GM18858 (cell line): Measurements from ENCODE around the gene SAMD3.
"Not testable (repeated sequence)": the region's sequence is repeated elsewhere in the genome, so short reads cannot be mapped to it uniquely, and the experiment has no call there.

Experiments used
- ATAC-seq: cut with Tn5 transposase; IDR thresholded peaks from one replicate; pipeline ENCODE4 v1.9.1; 2021; ENCODE audit not compliant: unreplicated experiment

The SAMD3 gene

DNA sequence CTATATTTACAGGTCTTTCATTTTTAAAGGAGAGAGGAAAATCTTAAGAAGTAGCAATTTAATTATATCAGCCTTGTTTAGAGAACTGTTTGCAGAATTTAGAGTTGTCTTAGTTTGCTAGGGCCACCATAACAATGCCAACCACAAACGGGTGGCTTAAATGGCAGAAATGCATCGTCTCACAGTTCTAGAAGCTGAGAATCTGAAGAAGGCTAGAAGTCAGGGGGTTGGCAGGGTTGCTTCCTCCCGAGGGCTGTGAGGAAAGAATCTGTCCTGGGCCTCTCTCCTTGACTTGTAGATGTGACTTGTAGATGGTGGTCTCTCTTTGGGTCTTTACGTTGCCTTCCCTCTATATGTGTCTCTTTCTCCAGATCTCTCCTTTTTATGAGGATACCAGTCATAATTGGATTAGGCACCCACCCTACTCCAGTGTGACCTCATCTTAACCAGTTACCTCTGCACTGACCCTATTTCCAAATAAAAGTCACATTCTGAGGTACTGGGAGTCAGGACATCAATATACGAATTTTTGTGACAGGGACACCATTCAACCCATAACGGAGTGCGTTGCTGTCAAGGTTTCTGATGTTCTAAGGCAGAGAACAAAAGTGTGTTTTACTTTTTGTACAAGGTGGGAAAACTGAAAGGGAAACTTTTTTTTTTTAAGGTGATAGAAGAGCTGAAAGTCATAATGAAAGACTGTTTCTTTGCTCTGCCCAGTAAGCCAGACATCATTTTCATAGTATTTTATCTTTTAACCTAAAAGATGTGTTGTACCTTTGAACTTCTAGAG is 84.4 kb downstream of the SAMD3 start:
- no peak for ATAC-seq

DNA sequence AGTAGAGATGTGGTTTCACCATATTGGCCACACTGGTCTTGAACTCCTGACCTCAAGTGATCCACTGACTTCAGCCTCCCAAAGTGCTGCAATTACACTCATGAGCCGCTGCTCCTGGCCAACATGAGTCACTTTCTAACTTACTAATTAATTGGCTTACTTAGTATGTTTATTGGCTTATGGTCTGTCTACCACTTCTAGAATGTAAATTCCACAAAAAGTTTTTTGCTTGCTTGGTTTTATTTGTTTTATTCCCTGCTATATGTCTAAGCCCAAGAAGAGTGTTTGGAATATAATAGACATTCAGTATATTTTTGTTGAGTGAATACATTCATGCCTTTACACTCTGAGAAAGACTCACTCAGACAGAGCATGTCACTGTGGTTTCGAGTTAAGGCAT is 86.0 kb downstream of the SAMD3 start:
- no peak for ATAC-seq

DNA sequence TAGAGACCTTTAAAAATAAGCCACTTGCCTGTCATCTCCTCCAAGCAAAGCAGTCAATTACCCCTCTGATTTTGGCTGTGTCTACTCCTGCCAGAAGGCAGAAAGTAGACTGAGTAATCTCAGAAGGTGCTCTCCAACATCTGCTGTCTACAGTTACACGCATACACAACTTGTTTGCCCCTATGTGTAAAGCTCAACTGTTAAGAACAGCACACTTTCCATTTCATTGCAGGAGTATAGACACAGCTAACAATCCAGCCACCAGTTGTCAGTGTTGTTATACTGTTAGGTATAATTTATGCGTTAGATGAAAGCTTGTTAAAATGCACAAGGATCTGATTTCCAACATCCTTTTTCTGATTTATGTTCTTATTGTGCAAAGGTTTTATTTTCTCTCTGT is 88.2 kb downstream of the SAMD3 start:
- no peak for ATAC-seq

DNA sequence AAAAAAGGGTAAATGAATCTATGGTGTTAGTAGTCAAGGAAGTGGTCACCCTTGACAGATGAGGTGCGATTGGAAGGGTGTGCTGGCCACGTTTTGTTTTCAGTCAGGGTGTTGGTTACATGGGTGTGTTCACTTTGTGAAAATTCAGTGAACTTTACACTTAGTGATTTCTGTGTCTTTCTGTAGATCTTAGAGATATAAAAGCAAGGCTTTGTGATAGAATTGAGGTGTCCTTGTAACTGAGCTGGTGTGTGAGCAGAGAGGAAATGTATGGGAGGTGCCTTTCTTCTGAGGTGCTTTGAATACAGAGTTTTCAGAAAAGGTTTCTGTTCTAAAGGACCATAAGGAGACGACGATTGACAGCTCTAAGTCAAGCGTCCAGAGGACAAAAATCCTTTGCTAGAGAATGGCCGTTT is 90.5 kb downstream of the SAMD3 start:
- ATAC-seq, result peak; percentile 70

DNA sequence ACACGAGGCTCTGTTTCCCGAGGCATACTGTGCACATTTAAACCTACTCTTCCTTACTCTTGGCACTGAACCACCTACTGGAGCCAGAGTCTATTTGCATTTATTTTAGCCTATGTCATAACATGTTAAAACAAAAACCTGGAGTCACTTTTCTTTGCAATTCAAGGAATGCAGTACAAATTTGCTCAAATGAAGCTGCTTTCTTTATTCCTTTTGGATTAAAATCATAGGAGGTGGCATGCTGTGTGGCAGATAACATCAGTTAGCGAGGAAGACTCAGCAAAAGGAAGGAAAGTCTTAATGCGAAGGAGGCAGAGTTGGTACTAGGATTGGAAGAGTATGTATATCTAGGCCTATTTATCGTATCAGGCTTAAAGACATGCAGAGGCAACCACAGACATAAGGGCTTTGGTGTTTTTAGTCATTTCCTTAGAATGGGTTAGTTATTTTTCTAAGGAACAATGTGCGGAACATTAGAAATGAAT is 92.9 kb downstream of the SAMD3 start:
- ATAC-seq, result no peak

DNA sequence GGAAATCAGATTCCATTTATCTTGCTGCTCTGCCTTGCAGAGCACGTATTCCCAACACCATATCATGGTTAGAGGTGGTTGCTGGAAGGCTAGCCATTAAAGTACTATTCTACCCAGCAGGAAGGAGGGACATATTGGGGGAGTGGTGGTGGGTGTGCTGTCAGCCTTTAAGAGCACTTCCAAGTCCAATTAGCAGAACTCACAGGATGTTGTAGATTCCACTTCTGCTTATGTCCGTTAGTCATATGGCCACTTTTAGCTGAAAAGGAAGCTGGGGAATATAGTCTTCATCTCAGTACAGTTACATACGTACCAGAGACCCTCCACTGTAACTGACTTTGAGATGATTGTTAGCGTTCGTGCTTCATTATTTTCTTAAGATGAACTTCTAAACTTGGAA is 94.4 kb downstream of the SAMD3 start:
- ATAC-seq, result no peak

DNA sequence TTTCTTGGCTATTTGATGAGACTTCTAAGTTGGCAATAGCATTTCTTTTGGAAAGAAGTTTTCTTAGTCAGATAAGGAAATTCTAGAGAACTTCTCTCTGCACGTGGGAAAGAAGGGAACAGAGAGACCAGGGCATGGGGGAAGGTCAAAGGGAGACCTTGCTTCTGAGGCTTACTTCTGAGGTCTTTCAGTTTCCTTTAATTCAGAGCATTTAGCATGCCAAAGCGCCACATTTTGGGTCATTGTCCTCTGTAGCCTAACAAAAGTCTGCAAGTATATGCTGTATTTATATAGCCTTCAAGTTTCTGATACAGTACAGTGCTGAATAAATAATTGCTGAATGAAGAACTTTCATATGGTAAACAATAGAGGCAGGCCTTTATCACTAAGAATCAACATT is 95.6 kb downstream of the SAMD3 start:
- no peak for ATAC-seq

DNA sequence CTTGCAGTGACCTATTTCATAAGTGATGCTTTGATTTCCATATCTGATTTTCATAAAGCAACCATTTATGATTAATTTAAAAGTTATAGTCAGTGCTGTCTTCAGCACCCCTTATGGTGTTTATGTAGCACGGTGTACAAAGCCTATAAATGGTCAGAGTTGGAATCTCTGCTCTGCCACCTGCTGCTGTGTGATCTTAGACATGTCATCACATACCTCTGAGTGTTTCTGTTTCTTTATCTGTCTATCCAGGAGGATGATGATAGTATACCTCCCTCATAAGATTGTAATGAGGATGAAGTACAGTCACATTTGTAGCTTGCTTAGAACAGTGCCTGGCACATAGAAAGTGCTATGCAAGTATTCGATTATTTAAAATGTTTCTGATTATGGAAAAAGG is 100.5 kb downstream of the SAMD3 start:
- ATAC-seq, result no peak

DNA sequence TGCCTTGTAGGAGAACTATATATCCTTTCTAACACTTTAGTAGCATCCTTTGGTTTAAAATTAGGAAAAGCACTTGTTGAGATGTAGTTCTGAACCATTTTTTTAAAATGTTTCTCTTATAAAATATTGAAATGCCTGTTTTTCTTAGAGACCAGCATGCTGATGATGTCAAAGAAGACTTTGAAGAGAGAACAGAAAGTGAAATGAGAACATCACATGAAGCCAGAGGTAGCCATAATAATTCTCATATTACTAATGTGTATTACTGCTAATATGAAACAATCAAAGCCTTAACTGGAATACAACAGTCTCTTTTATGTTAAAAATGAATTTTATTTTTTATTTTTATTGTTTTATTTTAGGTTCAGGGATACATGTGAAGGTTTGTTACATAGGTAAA is 102.0 kb downstream of the SAMD3 start:
- ATAC-seq, result no peak

DNA sequence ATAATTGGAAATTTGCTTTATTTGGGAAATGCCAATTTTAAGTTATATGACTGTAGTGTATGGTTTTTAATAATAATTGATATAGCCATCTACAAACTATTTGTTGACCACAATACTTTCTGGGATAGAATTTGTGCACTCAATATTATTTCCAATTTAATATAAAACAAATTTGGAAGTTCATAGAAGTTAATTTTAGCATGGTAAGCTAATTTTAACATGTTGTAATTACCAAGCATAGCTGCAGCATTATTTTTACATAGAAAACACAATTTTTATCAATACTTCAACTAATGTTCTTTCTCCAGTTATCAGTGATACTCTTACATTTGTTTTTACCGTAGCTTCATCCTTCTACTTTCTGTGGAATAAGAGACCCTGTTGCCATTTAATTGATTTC is 103.5 kb downstream of the SAMD3 start:
- ATAC-seq, result no peak

DNA sequence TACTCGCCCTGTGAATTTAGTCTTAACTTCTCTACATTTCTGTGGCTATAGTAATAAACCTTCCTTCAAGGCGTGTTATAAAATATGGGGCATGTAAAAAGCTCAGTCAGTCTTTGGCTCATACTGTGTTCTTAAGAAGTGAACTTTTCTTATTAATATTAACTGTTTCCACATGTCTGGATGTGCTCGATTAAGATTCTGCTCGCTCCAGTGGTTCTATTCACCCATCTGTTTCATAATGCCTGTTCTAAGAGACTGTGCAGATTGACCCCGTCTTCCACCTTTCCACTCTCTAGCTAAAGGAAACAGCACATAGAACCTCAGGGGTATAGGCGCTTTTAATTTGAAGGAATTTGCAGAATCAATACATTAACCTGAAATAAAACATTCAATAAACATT is 104.5 kb downstream of the SAMD3 start:
- no peak for ATAC-seq

DNA sequence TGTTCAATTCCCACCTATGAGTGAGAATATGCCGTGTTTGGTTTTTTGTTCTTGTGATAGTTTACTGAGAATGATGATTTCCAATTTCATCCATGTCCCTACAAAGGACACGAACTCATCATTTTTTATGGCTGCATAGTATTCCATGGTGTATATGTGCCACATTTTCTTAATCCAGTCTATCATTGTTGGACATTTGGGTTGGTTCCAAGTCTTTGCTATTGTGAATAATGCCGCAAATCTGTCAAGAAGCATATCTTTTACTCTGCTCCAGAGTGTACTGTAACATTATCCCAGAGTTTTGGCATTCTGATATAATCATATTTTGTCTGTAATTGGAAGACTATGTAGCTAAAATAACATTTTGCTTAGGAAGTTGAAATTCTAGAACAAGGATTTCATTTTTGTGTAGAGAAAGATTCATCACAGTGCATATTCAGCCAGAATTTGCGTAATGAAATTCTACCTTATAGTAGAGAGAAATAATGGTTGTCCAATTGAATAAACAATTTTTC is 105.5 kb downstream of the SAMD3 start:
- ATAC-seq, result not testable (repeated sequence)

DNA sequence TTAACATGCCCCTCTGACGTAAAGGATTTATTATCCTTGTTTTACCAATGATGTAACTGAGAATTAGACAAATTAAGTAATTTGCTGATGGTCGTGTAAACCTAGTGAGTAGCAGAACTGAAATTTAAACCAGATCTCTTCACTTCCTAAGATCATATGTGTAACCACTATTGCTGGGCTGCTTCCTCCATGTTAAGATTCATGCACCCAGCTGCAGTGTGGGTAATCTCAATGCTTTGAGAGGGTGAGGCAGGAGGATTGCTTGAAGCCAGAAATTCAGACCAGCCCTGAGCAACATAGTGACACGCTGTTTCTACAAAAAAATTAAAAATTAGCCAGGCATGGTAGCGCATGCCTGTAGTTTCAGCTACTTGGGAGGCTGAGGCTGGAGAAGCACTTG is 106.5 kb downstream of the SAMD3 start:
- ATAC-seq, result peak; percentile 30

DNA sequence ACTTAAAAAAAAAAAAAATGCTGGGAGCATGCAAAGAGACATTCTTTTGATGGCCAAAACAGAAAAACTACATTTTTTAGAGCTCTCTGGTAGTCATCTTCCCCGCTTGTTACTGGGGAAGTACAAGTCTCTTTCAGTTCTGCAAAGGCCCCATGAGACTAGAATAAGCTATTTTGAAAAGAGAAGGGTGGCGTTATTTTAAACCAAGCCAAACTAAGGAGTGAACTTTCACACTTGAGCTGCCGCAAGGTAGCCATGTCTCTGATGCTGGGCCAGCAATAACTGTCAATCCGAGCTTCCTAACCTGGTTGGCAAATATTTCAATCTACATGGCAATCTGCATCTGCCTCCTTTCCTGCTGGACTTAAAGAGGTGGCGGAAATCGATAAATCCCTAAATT is 107.7 kb downstream of the SAMD3 start:
- ATAC-seq, result peak; percentile 81

DNA sequence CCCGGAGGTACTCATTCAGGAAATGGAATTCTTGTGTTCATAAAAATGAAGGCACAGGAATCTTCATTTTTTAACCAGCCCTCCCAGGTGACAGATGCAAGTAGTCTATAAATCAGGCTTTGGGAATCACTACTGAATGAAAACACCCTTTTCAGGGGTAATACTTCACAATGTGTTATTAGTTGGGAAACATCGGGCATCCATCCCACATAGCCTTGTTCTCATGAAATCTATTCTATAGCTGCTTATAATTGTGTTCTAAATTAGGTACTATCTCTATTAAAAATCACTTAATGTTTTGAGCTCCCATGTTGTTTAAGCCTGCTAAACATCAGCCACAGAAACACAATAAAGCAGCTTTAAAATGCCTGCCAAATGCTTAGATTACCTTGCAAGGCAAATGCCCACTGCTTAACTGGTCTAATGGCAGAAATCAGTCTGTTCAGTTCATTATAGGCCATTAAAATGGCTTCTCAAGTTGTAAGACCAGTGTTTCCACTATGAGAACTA is 109.5 kb downstream of the SAMD3 start:
- ATAC-seq, result no peak

DNA sequence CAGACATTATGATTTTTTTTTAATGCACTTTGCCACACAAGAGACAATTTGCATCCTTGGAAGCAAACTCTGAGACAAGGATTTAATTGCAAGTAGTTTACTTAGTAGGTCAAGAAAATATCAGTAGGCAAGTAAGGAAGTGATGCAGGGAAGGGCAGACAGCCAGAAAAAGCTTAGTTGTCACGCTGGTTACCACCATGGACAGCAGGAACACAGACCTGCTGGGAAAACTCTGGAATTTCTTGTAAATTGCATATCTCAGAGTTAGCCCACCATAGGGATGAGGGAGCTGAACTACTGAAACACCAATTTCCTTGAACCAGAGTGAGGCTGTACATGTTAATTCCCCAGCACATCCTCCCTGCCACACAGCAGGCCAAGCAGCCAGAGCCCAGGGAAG is 111.7 kb downstream of the SAMD3 start:
- no peak for ATAC-seq

DNA sequence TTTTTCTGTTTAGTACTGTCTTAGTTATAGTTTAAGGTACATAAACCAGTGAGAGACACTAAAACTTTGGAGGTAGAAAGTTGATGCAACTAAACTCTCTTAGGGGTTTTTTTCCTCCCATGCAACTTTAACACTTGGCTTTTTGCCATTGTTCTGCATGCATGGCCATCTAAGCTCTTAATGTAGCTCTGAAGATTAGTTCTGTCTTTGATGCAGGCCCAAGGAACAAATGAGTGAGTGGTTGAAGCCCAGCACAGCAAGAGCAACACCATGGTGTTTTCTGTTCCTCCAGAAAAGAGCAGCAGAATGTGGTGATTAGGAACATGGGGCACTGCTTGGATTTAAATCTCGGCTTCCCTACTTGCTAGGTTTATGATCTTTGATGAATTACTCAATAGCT is 115.0 kb downstream of the SAMD3 start:
- ATAC-seq, result no peak

DNA sequence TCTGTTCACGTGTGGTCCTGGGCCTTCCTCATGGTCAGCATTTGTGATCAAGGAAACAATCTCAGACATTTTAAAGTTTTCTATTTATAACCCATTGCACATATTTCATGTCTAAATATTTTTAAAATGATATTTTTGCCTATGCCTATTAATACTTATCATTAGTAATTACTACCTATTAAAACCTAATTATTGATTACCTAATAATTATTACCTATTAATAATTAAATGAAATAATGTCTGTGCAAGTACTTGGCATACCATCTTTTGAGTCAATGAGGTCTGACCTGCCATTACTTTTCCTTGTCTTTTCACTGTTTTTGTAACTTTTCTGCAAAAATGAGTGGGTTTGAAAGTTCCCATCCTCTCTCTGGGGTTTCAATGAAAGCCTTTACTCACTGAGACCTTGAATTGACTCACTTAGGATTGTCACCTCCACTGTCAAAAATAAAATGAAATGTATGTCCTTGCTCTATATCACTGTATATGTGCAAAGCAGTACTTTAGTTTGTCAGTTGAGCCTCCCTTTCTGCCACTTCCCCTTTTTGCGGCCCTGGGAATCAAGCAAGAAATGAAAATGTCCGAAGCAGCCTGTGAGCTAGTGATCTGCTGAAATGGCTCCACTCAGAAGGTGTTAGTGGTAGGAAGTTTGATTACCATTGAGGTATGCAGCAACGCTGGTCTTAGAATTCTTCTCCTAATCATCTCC is 116.6 kb downstream of the SAMD3 start:
- peak; percentile 90 for ATAC-seq

DNA sequence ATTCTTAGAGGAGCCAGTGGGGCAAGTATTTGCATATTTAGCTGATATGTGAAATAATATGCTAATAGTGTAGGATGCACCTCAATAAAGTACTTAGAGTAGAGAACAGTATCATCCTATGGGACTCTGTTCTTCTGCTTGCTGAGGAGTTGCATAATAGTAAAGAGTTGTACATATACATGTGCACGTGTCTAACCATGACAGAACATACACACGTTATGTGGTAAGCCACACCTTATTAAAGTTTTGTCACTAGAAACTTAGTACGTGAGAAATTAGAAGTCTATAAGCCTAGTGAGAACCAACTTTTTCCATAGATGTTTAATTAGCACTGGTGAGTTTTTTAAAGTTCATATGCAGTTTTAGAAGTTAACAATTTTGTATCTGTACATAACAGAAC is 123.6 kb downstream of the SAMD3 start:
- ATAC-seq, result no peak

DNA sequence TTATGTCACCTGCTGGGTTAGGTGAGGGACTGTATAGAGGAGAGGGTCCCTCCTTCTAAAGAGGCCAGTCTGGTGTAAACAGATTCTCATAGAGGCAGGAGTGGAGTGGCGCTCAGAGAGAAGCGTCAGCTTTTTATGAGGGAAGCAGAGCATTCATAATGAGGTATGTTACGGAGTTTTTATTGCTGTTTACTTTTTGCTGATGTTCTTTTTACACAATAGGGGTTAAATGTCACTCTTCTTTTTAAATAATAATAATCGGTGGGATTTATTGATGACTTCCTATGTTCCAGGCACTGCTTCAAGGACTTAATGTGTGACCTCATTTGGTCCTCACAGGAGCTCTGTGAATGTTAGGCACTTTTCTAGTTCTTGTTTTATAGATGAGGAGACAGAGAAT is 124.4 kb downstream of the SAMD3 start:
- no peak for ATAC-seq
